HG03060 (cell line): ENCODE data around the gene DPP9.
"Not testable (repeated sequence)": the region's sequence is repeated elsewhere in the genome, so short reads cannot be mapped to it uniquely, and the experiment has no call there.

ENCODE experiments used
- ATAC-seq: cut with Tn5 transposase; IDR thresholded peaks from one replicate; pipeline ENCODE4 v1.9.1; 2021; ENCODE audit warnings: low read depth, moderate number of reproducible peaks; ENCODE audit not compliant: unreplicated experiment

Gene DPP9

DNA sequence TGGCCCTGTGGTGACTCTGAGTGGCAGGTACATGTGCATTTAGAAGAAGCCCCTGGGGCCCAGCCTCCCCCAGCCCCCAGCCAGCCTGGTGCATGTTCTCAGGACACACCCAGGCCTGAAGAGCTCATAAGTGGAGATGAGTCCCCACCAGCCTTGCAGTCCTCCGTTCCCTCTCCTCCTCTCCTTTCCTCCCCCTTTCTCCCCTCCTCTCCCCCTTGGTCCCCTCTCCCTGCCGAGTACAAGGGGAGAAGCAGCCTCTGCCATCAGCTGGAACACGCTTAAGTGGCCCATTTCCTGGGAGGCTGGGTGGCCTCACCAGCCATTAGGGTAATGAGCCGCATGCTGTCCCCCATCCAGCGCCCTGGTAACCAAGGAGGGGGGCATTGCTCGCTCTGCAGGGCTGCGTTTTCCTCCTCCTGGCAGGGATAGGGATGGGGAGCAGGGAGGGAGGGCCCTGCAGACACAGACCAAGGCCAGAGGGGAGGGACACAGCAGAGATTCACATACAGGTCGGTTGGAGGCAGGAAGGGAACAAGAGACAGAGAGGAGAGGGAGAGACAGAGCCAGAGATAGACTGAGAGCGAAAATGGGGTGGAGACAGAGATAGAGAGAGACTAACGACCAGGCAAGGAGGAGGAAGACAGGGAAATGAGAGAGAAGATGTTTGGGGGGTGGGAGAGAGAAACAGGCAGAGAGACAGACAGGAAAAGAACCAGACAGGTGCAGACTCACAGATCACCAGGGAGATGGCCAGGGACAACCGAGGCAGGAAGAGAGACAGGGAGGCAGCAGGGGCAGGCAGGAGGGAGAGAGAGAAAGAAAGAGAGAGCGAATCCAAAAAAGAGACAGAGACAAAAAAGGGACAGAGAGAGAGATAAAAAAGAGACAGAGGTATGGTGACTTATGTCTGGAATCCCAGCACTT lies 19.3 kb upstream of the DPP9 start:
- ATAC-seq, result no peak

DNA sequence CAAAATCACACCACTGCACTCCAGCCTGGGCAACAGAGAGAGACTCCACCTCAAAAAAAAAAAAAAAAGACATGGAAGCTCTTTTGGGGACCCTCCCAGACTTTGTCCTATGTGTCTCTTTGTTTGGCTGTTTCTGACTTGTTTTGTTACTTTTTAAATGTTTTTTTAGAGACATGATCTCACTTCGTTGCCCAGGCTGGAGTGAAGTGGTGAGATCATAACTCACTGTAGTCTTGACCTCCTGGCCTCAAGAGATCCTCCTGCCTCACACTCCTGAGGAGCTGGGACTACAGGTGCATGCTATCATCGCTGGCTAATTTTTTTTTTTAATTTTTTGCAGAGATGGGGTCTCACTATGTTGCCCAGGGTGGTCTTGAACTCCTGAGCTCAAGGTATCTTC lies 16.4 kb upstream of the DPP9 start:
- ATAC-seq, result no peak

DNA sequence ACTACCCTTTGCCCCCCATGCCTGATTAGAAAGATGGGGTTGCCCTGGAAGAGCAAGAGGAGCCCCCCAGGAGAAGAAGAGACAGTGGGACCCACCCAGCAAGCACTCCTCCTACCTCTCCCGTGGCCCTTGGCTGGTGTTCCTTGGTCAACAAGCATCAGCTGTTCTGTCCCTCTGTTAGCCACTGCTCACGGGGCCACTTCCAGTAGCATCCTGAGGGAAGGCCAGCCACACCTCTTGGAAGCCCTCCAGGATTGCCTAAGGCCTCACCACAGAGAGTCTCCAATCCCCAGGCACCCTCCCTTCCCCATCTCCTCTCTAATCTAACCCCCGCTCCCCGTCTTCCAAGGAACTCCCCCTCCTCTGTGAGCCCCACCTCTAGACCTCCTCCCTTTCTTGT lies 15.1 kb upstream of the DPP9 start:
- no peak for ATAC-seq

DNA sequence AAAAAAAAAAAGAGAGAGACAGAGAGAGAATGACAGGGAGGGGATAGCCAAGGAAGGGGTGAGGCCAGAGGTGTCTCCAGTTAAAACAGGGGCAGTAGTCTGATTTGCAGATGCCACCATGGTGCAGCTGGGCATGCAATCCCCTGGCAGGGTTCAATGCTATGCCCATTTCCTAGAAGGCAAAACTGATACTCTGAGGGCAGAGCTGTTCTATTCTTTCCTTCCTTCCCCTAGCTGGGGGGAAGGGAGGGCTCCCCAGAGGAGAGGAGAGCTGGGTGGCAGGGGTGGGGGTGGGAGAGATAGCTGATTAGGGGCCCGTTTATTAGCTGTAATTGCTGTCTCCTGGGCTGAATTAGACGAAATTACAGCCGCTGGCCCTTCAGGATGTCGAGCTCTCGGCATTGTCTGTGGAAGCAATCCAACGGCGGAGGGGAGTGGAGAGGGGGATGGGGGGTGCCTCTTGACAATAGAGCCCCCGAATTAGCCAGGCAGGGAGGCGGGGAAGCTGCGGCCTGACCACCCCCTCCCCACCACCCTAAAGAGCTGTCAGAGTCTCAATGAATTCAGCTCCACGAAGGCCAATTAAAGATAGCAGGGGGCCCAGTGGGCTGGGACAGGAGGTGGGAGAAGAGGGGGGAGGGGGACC lies 14.4 kb upstream of the DPP9 start:
- ATAC-seq, result no peak

DNA sequence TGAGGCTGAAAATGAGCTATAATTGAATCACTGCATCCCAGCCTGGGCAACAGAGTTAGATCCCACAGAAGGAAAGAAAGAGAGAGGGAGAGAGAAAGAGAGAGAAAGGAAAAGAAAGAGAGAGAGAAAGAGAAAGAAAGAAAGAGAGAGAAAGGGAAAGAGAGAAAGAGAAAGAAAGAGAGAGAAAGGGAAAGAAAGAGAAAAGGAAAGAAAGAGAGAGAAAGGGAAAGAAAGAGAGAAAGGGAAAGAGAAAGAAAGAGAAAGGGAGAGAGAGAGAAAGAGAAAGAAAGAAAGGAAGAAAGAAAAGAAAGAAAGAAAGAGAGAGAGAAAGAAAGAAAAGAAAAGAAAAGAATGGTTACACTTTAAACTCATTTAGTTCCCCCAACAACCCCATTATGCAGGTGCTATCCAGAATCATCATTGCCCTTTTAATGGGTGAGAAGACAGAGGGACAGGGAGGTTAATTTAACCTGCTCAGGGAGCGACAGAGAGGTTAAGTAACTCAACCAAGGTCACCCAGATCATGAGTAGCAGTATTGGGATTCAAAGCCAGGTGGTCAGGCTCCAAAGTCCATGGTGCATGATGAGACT lies 10.2 kb upstream of the DPP9 start:
- ATAC-seq, result no peak

DNA sequence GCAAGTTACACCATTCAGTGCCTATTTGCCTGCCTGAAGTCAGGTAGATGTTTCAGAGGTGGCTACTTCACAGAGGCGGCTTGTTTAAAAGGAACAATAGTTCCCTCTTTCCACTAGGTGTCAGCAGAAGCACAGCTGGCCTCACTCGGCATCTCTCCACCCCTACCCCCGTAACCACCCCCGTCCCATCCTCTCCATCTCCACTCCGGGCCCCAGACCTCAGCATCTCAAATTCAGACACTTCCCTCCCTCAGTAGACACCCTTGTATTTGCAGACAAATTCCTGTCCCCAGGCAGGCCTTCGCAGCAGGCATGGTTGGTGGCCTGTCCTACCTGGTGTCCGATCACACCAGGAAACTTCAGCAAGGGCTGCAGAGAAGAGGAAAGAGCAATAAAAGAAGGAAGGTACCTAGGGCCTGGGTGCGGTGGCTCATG lies 9.1 kb upstream of the DPP9 start:
- no peak for ATAC-seq

DNA sequence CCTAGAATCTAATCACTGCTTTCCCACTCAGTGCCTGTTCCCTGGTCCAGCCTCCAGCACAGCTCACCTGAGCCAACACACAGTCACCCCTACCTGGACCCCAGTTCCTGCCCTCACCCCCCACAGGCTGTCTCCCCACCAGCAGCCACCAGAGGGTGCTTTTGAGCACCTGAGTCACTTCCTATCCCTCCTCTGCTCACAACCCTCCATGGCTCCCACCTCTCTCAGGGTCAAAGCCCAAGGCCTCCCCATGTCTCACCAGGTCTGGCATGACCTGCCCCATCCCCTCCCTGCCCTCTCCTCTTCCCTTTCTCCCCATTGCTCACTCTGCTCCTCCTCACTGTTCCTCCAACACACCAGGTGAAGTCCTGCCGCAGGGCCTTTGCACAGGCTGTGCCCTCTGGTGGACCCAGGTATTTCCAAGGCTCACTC lies 7.1 kb upstream of the DPP9 start:
- ATAC-seq, result no peak

DNA sequence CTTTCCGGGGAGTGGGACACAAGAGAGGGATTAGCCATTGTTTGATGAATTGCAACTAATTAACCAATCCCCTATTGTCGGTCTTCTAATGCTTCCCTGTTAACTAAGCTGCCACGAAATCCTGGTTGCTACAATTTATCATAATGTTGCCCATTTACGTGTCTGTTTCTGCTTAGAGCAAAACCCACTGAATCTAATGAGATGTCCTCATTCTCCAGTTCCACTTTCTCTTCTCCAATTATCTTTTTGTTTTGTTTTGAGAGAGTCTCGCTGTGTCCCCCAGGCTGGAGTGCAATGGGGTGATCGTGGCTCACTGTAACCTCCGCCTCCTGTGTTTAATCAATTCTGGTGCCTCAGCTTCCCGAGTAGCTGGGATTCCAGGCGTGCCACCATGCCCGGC lies 5.2 kb upstream of the DPP9 start:
- no peak for ATAC-seq

DNA sequence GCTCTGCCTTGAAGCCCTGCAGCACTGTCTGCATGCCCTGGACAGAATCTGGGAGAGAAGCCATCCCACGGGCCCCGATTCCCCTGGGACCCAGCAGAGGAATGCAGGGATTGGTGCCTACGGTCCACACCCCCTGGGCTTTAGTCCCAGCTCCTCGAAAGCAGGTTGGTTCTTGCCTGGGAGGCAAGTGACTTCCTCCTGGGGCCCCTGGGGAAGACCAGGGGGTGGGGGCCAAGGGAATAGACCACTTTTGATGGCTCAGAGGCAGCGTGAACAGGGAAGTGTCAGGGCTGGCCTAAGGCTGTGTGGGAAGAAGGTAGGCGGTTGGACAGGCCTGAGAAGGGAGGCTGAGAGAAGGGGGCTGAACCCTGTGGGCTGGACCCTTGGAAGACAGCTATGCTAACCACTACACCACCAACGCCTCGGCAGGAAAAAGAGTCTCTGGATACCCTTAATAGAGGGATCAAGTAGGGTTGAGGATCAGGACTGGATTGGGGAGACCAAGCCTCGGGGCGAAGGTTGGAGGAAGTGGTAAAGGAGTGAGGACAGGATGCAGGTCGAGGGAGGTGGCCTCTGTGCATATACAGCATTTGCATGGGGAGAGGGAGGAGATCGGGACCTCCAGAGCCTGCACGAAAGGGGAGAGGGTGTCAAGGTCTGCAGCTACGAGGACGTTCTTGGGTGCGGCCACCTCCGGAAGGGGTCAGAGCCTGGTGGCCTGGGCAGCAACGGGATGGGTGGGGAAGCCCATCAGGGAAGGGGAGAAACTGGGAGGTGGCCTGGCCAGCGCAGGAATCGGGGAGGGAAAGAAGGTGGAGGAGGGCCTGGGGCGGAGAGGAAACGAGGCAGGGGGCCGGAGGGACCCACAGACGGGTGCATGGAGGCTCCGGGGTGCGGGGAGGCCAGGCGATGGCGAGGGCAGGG lies 709 bp downstream of the DPP9 start:
- no peak for ATAC-seq

DNA sequence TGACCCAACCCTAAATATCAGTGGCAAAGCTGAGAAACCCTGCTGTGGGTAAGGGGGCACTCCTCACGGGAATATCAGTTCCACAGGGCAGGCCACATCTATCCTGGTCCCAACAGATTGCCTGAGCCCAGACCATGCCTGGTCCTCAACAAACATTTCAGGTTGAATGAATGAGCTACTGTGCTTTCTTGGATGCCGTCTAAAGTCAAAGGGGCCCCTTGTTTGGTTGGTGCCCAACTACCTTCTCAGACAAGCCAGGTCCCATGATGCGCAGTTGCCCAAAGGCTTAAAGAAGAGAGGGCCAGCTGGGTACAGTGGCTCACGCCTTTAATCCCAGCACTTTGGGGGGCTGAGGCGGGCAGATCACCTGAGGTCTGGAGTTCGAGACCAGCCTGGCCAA lies 2.4 kb downstream of the DPP9 start:
- ATAC-seq, result no peak

DNA sequence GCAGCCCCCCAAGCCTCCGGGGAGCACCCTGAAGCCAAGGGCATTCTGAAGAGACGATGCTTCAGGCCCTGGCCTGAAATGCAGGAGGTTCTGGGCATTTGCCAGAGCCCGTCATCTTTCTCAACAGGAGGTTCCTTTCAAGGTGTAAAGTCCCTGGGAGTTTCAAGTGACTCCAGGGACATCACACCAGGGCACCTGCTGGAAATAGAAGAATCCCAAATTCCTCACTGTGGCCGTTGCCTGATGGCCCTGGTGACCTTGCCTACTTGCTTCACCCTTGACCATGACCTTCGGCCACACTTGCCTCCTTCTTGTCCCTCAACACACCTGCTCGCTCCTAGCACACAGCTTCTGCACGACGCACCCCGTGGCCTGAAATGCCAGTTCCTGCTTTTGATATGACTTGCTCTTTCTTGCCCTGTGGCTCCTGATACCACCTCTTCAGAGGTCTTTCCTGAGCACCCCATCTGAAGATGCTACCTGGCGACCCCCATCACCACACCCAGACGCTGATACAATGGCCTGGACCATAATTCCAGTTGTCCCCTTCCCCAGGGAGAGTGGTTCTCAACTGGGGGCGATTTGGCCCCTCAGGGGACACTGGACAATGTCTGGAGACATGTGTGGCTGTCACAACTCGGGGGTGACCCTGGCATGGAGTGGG lies 3.5 kb downstream of the DPP9 start:
- ATAC-seq, result no peak

DNA sequence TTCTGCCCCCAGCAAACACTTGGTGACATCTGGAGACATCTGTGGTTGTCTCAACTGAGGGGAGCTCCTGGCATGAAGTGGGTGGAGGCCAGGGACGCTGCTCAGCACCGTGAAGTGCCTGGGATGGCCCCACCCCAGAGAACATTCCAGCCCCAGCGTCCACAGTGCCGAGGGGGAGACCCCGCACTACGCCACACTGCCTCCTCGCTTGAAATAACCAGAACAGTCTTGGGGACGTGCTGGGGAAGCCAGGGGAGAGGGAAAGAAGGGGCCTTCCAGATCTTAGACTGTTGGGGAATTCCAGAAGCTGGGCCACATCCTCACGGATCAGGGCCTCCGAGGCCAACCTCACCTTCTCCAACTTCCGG lies 4.2 kb downstream of the DPP9 start:
- ATAC-seq, result no peak

DNA sequence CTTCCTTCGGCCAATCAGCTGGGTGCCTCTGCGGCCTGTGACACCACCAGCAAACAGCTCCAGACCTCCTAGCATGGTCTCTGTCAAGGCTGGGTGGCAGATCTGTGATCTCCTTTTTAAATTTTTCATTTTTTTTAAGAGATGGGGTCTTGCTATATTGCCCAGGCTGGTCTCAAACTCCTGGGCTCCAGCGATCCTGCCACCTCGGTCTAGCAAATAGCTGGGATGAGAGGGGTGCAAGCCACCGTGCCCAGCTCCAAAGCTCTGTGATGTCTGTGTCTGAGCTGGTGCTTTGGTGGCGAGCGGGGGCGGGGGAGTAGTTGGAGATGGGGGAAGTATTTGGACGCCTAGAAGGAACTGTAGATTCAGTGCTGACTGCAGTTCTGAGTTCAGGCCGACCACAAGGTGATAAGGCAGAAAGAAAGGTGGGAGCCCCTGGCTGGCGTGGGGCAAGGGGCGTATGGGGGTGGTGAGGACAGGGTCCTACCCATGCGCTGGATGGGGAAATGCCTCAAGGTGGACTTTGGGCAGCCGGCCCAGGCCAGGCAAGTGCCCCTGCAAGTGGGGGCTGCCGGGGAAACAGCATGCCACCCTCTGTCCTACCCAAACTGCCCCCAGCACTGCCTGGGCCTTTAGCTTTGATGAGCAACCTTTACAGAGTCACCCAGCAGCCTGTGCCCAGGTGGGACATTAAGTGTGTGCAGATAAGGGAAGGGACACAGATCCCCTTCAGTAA lies 5.5 kb downstream of the DPP9 start:
- ATAC-seq, result no peak

DNA sequence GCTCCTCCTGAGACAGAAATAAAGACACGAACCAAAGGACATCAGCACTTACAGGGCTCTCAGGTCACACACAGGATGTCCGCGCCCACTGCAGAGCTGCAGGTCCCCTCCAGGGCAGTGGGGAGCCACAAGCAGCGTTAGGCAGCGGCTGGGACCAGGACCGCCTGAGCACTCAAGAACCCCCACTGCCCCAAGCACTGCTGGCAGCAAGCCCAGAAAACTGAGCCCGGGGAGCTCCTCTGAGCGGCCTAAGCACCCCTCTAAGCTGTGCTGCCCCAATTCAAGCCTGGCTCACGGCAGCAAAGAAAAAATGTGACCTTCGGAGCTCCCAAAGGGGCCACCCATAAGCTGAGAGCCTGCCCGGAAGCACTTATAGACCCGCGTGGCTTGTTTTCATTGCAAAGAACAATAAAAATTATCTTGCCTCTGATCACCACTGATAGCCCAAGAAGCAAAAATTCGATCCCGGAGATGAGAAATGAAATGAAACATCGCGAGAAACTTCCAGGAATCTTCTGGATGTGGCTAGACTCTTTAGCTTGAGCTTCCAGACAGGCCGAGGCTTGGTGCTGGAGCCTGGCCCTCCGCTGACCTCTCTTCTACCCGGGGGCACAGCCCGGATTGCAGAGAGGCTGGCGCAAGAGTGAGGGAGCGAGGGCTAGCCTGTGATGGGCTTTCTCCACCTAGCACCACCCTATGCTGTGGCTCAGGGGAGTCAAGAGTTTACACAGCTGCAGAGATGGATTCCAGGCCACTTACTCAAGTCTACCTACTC lies 6.3 kb downstream of the DPP9 start:
- no peak for ATAC-seq

DNA sequence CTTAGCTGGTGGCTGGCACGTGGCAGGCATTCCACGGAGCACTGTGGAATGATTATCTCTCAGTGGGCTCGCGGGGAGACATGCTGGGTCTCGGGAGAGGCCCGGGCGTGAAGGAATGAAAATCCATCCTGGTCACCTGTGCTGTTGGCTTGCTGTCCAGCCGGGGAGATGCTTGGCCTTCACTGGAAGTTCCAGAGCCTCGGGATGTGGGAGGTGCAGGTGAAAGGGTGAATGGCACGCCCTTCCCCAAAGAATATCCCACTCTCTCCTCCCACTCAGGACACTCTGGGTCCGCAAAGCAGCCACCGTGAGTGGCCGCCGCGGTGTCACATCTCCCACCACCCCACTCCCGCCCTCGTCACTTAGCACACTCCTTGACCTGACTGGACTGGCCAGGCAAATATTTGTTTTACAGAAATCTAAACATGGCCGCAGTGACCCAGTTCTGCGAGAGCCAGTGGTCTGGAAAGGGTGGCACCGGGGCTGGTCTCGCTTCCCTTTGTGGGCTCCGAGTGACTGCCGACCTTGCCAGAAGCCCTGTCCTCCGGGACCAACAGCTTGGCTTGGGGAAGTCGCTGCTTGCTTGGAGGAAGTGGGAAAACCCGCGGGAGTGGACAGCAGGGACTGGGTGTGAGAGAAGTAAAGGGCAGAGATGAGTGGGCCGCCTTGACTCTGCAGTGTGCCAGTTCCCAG lies 8.0 kb downstream of the DPP9 start:
- ATAC-seq, result no peak

DNA sequence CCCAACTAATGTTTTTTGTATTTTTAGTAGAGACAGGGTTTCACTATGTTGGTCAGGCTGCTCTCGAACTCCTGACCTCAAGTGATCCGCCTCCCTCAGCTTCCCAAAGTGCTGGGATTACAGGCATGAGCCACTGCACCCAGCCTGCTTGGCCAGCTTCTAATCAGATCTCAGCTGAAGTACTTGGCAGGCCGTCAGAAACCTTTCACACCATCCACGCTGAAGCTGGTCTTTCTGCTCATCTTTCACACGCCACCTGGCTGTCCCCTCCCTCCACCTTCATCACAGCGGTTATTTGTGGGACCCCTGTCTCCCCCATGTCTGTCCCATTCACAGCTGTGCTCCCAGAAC lies 8.5 kb downstream of the DPP9 start:
- ATAC-seq, result not testable (repeated sequence)

DNA sequence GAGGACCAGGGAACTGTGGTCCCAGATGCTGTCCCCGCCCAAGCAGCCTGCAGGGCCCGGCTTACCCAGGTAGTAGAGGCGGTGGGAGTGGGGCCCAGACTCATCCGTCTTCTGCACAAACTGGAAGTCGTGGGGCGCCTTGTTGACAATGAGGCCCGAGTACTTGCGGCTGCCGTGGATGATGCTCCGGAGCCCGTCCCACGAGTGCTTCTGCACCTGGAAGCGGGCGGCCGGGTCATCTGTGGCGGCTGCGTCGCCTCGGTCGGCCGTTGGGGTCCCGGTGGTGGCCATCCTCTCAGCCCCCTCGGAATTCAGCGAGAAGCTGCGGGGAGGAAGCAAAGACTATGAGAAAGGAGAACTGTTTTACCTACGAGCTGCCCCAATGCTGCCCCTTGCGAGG lies 9.6 kb downstream of the DPP9 start:
- no peak for ATAC-seq

DNA sequence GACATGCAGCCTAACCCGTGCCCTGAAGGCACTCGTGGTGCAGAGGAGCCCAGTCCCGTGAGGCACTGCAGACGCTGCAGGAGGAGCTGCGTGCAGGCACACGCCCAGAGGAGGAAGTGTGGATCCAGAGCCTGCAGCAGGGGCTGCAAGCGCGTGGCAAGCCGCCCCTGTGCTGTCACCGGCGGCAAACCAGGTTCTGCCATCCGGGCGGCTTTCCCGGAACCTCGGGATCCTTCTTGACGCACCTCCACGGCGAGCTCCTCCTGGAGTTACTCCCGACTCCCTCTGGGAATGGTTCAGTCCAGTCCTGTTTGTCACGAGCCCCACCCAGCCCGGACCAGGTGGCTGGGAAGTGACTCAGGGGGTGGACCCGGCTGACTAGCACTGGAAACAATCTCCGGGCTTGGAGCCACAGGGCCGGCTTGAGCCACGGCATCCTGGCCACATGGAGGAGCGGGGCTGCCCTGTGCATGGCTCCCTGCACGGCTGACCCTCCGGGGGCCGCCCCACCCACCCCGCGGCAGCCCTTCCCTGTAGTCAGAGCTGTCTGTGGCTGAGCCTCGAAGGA lies 10.2 kb downstream of the DPP9 start:
- ATAC-seq, result no peak
